GM12878 (cell line): Measurements from ENCODE around the gene ACOT7. TPM values are rescaled to one million over a fixed set of nuclear protein-coding genes. Genes with fewer than 3 reads are reported as not detected.

Experiments
- ATAC-seq: fragments of 200-7000 bp; cut with Tn5 transposase; 3 replicates; pipeline ENCODE4 v1.9.1; 2020; ENCODE audit warnings: mild to moderate bottlenecking, moderate library complexity
- BruUV-seq: library from RNA; stranded (reverse); fragments of 400-500 nt; replicated peaks from 2 replicates; lab custom pipeline; 2021; lab: Mats Ljungman, UMichigan
- CTCF ChIA-PET: fragments of 300-600 bp; sonication (Branson Sonifier 250); formaldehyde crosslinking; extraction: SDS; loops from one replicate; lab custom pipeline; 2021; ENCODE audit warnings: inconsistent platforms; lab: Yijun Ruan, JAX
- POLR2A ChIA-PET: fragments of 350-600 bp; formaldehyde crosslinking; extraction: SDS; loops from one replicate; lab custom pipeline; 2021; ENCODE audit warnings: inconsistent platforms; lab: Charles Lee
- RAD21 ChIA-PET: fragments of 300-600 bp; sonication (Branson Sonifier 250); formaldehyde crosslinking; loops from one replicate; lab custom pipeline; 2023; ENCODE audit warnings: antibody characterized with exemption; ENCODE audit not compliant: unreplicated experiment; lab: Charles Lee
- SMC1A ChIA-PET: fragments of 300-600 bp; sonication (Branson Sonifier 250); formaldehyde crosslinking; loops from one replicate; lab custom pipeline; 2023; ENCODE audit not compliant: unreplicated experiment, uncharacterized antibody; lab: Charles Lee
- DNase-seq: peaks from one replicate; pipeline ENCODE4 v3.0.0-alpha.2; 2011; ENCODE audit warnings: low read depth, low spot score
- FAIRE-seq: peaks from 3 replicates; lab custom pipeline; 2011; peaks lifted over from hg19 to GRCh38; lab: Jason Lieb, UNC
- H2AFZ ChIP-seq: 2 replicates; pipeline ENCODE4 v1.6.0; 2011; ENCODE audit warnings: low read depth, low read length, control low read depth; ENCODE audit not compliant: control insufficient read depth
- H3K27ac ChIP-seq: 2 replicates; pipeline ENCODE4 v1.5.1; 2011; ENCODE audit warnings: control low read depth; ENCODE audit not compliant: control insufficient read depth, insufficient read depth
- H3K27me3 ChIP-seq, 2 experiments: replicated peaks in 1 of 2; 2 replicates each; pipeline versions ENCODE4 v1.6.0 to v1.6.1; 2011; ENCODE audit warnings: low read length in 1 of 2; ENCODE audit not compliant: control insufficient read depth in 2 of 2, insufficient read depth in 2 of 2
- H3K36me3 ChIP-seq, 2 experiments: 2 replicates each; pipeline ENCODE4 v1.5.1; 2011; ENCODE audit warnings: low read length in 1 of 2; ENCODE audit not compliant: control insufficient read depth in 2 of 2, insufficient read depth in 2 of 2
- H3K4me1 ChIP-seq: 2 replicates; pipeline ENCODE4 v1.6.1; 2011; ENCODE audit warnings: mild to moderate bottlenecking, low read length, moderate library complexity, mixed read lengths; ENCODE audit not compliant: control insufficient read depth, insufficient read depth
- H3K4me2 ChIP-seq: 2 replicates; pipeline ENCODE4 v1.6.0; 2011; ENCODE audit warnings: control low read depth; ENCODE audit not compliant: control insufficient read depth, insufficient read depth
- H3K4me3 ChIP-seq: fragments of 200-600 bp; sonication (generic); 2 replicates; pipeline ENCODE4 v1.5.1; 2016
- H3K79me2 ChIP-seq: 2 replicates; pipeline ENCODE4 v1.6.0; 2011; ENCODE audit warnings: low read length; ENCODE audit not compliant: control insufficient read depth, insufficient read depth
- H3K9ac ChIP-seq: 2 replicates; pipeline ENCODE4 v1.8.0; 2011; ENCODE audit warnings: low read length, control low read depth, mixed read lengths; ENCODE audit not compliant: control insufficient read depth, insufficient read depth
- H3K9me3 ChIP-seq: replicated peaks from 3 replicates; pipeline ENCODE4 v1.5.1; 2011; ENCODE audit warnings: mild to moderate bottlenecking, low read length; ENCODE audit not compliant: control insufficient read depth, insufficient read depth
- H4K20me1 ChIP-seq: 2 replicates; pipeline ENCODE4 v1.6.0; 2011; ENCODE audit not compliant: control insufficient read depth, insufficient read depth
- BRCA1 ChIP-seq: IDR thresholded peaks from 2 replicates; pipeline ENCODE4 v1.6.1; 2011; ENCODE audit warnings: low read depth, low read length, improper control_type of control experiment
- GABPA ChIP-seq: IDR thresholded peaks from 2 replicates; pipeline ENCODE4 v1.6.1; 2014; ENCODE audit warnings: antibody characterized with exemption, low read depth, mild to moderate bottlenecking, inconsistent platforms
- HDAC2 ChIP-seq: fragments of 200-600 bp; sonication (generic); IDR thresholded peaks from 2 replicates; pipeline ENCODE4 v1.6.1; 2017
- IKZF2 ChIP-seq, 2 experiments: fragments of 450-650 bp; IDR thresholded peaks; 2 replicates each; pipeline ENCODE4 v1.6.1; 2017; ENCODE audit warnings: mild to moderate bottlenecking in 2 of 2, moderate library complexity in 2 of 2
- MXI1 ChIP-seq: fragments of 150-350 bp; IDR thresholded peaks from 2 replicates; pipeline ENCODE4 v1.6.1; 2011; ENCODE audit warnings: low read depth, mild to moderate bottlenecking, inconsistent platforms, low read length, improper control_type of control experiment
- POLR2A ChIP-seq: IDR thresholded peaks from 2 replicates; pipeline ENCODE4 v1.6.1; 2011; ENCODE audit warnings: low read depth, mild to moderate bottlenecking, low read length
- STAT1 ChIP-seq: fragments of 450-650 bp; conservative IDR thresholded peaks from 2 replicates; pipeline ENCODE4 v1.6.1; 2014; ENCODE audit warnings: antibody characterized with exemption, mild to moderate bottlenecking
- SUPT20H ChIP-seq: IDR thresholded peaks from 2 replicates; pipeline ENCODE4 v1.6.1; 2011; ENCODE audit warnings: low read depth, mild to moderate bottlenecking, low read length, moderate library complexity, borderline replicate concordance; ENCODE audit not compliant: control insufficient read depth
- SUZ12 ChIP-seq: fragments of 200-600 bp; sonication (generic); IDR thresholded peaks from one replicate; pipeline ENCODE4 v1.6.1; 2018; ENCODE audit warnings: antibody characterized with exemption, mild to moderate bottlenecking; ENCODE audit not compliant: unreplicated experiment
- ZNF24 ChIP-seq: fragments of 450-650 bp; IDR thresholded peaks from 2 replicates; pipeline ENCODE4 v1.6.1; 2017; ENCODE audit warnings: antibody characterized with exemption, mild to moderate bottlenecking
- WGBS: methylation state at CpG from one replicate; pipeline ENCODE4 v1.1.6; 2016; ENCODE audit warnings: low lambda C conversion rate; ENCODE audit not compliant: insufficient replicate concordance, insufficient coverage; ENCODE audit errors: missing lambda C conversion rate; 5-methylcytosine and 5-hydroxymethylcytosine counted together
- in situ Hi-C: fragments of 300-500 bp; cut with MboI; formaldehyde crosslinking; loops from 9 replicates; pipeline ENCODE4 v1.14.3; 2018; ENCODE audit warnings: mixed read lengths
- intact Hi-C: fragments of 100-400 bp; cut with micrococcal nuclease; formaldehyde crosslinking; loops from one replicate; pipeline ENCODE4 v1.14.2; 2022; ENCODE audit not compliant: unreplicated experiment
- polyA plus RNA-seq, 11 experiments: library from polyadenylated mRNA; depleted of rRNA in 4 of 11; unstranded in 6 of 11; stranded (reverse) in 5 of 11; fragments of >200 nt; fragmentation: Nextera tagmentation in 4 of 11; fragmentation: Illumina TruSeq in 1 of 11; extraction: Ambion mirVana in 4 of 11; extraction: Trizol in 1 of 11; gene quantifications; 1 replicate in 1 of 11; 2 replicates in 10 of 11; pipeline versions ENCODE4 v1.2.1 to v1.2.3, GENCODE V29; 2011 to 2016; ENCODE audit warnings: inconsistent platforms in 2 of 11, missing spikeins in 2 of 11, low read depth in 1 of 11
- total RNA-seq, 4 experiments: library from RNA; depleted of rRNA in 3 of 4; stranded (reverse); fragments of >200 nt in 3 of 4; fragmentation: Illumina TruSeq in 1 of 4; extraction: Trizol in 1 of 4; gene quantifications; 2 replicates each; pipeline versions ENCODE4 v1.2.1 to v1.2.3, GENCODE V29; 2013 to 2021
- TF ChIP-seq, protein P1 (sequence below): fragments of 450-650 bp; IDR thresholded peaks from 2 replicates; pipeline ENCODE4 v1.6.1; 2017; ENCODE audit warnings: mild to moderate bottlenecking, low read depth, inconsistent platforms; ENCODE audit not compliant: poor library complexity, severe bottlenecking
- TF ChIP-seq, protein P2 (sequence below): fragments of 450-650 bp; IDR thresholded peaks from 2 replicates; pipeline ENCODE4 v1.6.1; 2017; ENCODE audit warnings: low read depth, mild to moderate bottlenecking, moderate library complexity

The ACOT7 gene
- total and polyA plus RNA-seq, 10 of the 15 experiments (the other 5 are each of a cell fraction or from before 2014, with no cell fraction given): 8.9 to 206 (median 61.2) TPM

DNA sequence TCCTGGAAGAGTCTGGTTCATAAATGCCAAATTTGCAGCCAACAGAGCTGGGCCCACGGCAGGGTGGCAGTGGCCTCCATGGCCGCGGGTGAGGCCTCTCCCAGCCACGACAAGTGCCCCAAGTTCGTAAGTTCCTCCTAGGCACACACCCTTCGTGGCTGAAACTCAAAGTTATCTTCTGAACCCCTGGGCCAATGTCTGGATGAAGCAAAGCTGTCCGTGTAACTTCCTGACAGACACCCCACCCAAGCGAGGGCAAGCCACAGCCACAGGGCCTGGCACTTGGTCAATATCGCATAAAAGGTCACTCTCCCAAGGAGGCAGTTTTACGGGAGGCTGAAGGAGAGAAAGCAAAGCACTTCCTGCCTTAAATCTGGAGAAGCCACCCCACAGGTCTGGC, 104.9 kb downstream of the ACOT7 start:
- ChIA-PET RAD21 (no interaction called here), POLR2A (no interaction called here), CTCF (no interaction called here), SMC1A (no interaction called here)
- DNase-seq: no peak
- peaks cover 20% of the 10 kb centered on the region for H3K4me1 ChIP-seq
- ATAC-seq: no peak
- no peaks in the 10 kb centered on the region for H3K79me2 ChIP-seq
- TF ChIP-seq MXI1: no peak
- TF ChIP-seq, protein P1, sequence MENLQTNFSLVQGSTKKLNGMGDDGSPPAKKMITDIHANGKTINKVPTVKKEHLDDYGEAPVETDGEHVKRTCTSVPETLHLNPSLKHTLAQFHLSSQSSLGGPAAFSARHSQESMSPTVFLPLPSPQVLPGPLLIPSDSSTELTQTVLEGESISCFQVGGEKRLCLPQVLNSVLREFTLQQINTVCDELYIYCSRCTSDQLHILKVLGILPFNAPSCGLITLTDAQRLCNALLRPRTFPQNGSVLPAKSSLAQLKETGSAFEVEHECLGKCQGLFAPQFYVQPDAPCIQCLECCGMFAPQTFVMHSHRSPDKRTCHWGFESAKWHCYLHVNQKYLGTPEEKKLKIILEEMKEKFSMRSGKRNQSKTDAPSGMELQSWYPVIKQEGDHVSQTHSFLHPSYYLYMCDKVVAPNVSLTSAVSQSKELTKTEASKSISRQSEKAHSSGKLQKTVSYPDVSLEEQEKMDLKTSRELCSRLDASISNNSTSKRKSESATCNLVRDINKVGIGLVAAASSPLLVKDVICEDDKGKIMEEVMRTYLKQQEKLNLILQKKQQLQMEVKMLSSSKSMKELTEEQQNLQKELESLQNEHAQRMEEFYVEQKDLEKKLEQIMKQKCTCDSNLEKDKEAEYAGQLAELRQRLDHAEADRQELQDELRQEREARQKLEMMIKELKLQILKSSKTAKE: no peak
- TF ChIP-seq STAT1: no peak
- no peak for TF ChIP-seq ZNF24
- no peak for TF ChIP-seq HDAC2
- TF ChIP-seq BRCA1: no peak
- no peak for TF ChIP-seq IKZF2 (IDR thresholded peaks at IDR 0.05)
- no peak for TF ChIP-seq SUPT20H
- TF ChIP-seq POLR2A: no peak
- TF ChIP-seq GABPA: no peak
- TF ChIP-seq, protein P2, sequence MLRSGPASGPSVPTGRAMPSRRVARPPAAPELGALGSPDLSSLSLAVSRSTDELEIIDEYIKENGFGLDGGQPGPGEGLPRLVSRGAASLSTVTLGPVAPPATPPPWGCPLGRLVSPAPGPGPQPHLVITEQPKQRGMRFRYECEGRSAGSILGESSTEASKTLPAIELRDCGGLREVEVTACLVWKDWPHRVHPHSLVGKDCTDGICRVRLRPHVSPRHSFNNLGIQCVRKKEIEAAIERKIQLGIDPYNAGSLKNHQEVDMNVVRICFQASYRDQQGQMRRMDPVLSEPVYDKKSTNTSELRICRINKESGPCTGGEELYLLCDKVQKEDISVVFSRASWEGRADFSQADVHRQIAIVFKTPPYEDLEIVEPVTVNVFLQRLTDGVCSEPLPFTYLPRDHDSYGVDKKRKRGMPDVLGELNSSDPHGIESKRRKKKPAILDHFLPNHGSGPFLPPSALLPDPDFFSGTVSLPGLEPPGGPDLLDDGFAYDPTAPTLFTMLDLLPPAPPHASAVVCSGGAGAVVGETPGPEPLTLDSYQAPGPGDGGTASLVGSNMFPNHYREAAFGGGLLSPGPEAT: no peak
- no peak for TF ChIP-seq SUZ12
- H4K20me1 ChIP-seq: no peaks in the 10 kb centered on the region
- no peak overlapping the region for H3K4me2 ChIP-seq
- peaks cover 0 to 13% of the 10 kb centered on the region in 2 experiments; a peak in 3 of 4 replicates for H3K36me3 ChIP-seq
- in situ Hi-C loops: no loop called here
- BruUV-seq: no TSS peak
- no peak overlapping the region for H3K27ac ChIP-seq
- no peak overlapping the region for H3K4me3 ChIP-seq
- H2AFZ ChIP-seq: no peak overlapping the region
- 83% methylated on average over 10 of the region's 10 CpGs for WGBS
- intact Hi-C loops: no loop called here
- no peaks in the 10 kb centered on the region for H3K9me3 ChIP-seq
- H3K9ac ChIP-seq: no peak overlapping the region
- H3K27me3 ChIP-seq: no peaks in the 10 kb centered on the region
- FAIRE-seq: no peak
